Body of pancreas (tissue), 4 donors: ENCODE measurements around the gene ADGRE3. TPM values are rescaled to one million over a fixed set of nuclear protein-coding genes. Genes with fewer than 3 reads are reported as not detected.

Source experiments
- ATAC-seq: fragments of 150-250 bp; one replicate; pipeline ENCODE4 v1.9.1; 2016
- DNase-seq, 4 donors: peaks; one replicate each; pipeline ENCODE4 v3.0.0-alpha.2; 2019
- H3K27ac ChIP-seq, 4 donors: fragments of 200-600 bp; sonication (generic); 1 replicate in 3 of 4; 2 replicates in 1 of 4; pipeline versions ENCODE4 v1.5.1 to v1.6.1; 2016 to 2019; ENCODE audit warnings: mild to moderate bottlenecking in 1 of 4, mixed read lengths in 1 of 4, moderate library complexity in 1 of 4
- H3K27me3 ChIP-seq, 2 donors: fragments of 200-600 bp; sonication (generic); one replicate each; pipeline ENCODE4 v1.6.0; 2016; ENCODE audit warnings: mild to moderate bottlenecking in 1 of 2
- H3K36me3 ChIP-seq, 2 donors: fragments of 200-600 bp; sonication (generic); replicated peaks in 1 of 2; 2 replicates each; pipeline ENCODE4 v1.5.1; 2016; ENCODE audit warnings: low read depth in 2 of 2; ENCODE audit not compliant: insufficient read depth in 1 of 2
- H3K4me1 ChIP-seq: fragments of 200-600 bp; sonication (generic); one replicate; pipeline ENCODE4 v1.6.0; 2016
- H3K4me3 ChIP-seq, 2 donors: fragments of 200-600 bp; sonication (generic); 1 replicate in 1 of 2; 2 replicates in 1 of 2; pipeline ENCODE4 v1.5.1; 2016 to 2019
- H3K9me3 ChIP-seq, 3 donors: fragments of 200-600 bp; sonication (generic); 1 replicate in 2 of 3; 2 replicates in 1 of 3; pipeline ENCODE4 v1.5.1; 2016
- POLR2A ChIP-seq, 3 donors: fragments of 450-650 bp; IDR thresholded peaks; one replicate each; pipeline ENCODE4 v1.6.1; 2016; ENCODE audit warnings: antibody characterized with exemption in 3 of 3, mild to moderate bottlenecking in 2 of 3
- WGBS, 2 donors: methylation state at CpG; one replicate each; pipeline ENCODE4 v1.1.5; 2017; 5-methylcytosine and 5-hydroxymethylcytosine counted together
- intact Hi-C: fragments of 100-400 bp; cut with DNase I; formaldehyde crosslinking; loops from one replicate; pipeline ENCODE4 v1.15.1; 2023
- total RNA-seq, 2 donors: library from RNA; depleted of rRNA; stranded (reverse); fragments of >200 nt; gene quantifications; one replicate each; pipeline ENCODE4 v1.1.0, GENCODE V29; 2016
- TF ChIP-seq, protein P1 (sequence below), 7 experiments: fragments of 450-650 bp in 4 of 7; fragments of 200-600 bp in 3 of 7; sonication (generic) in 3 of 7; IDR thresholded peaks; one replicate each; pipeline ENCODE4 v1.5.1; 2016 to 2019; ENCODE audit warnings: antibody characterized with exemption in 7 of 7

The ADGRE3 gene, protein sequence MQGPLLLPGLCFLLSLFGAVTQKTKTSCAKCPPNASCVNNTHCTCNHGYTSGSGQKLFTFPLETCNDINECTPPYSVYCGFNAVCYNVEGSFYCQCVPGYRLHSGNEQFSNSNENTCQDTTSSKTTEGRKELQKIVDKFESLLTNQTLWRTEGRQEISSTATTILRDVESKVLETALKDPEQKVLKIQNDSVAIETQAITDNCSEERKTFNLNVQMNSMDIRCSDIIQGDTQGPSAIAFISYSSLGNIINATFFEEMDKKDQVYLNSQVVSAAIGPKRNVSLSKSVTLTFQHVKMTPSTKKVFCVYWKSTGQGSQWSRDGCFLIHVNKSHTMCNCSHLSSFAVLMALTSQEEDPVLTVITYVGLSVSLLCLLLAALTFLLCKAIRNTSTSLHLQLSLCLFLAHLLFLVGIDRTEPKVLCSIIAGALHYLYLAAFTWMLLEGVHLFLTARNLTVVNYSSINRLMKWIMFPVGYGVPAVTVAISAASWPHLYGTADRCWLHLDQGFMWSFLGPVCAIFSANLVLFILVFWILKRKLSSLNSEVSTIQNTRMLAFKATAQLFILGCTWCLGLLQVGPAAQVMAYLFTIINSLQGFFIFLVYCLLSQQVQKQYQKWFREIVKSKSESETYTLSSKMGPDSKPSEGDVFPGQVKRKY
- total RNA-seq, result not detected

DNA sequence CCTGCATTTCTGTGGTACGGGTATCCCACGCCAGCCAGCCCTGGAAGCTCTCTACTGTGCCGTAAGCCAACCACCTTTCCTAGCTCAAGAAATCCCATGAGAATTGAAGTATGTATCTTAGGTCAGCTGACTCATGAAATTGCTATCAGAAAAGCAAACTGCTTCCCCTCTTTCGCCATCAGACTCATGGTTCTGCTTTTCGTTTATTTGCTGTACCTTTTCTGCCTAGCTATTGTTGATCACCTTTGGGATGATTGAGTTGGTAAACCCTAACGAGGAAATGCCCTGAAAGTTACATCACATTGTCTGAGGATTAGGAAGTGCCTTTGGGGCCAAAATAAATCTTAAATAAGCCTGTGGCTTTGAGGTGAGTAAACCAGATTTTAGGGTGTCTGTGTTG, at the start of gene ADGRE3:
ADGRE3 (minus strand) TSS at position 81 of the 400 bp plus-strand sequence; CDS start at position 7, 74 bp downstream.
- 33 to 43% methylated on average over 6 of the region's 6 CpGs for WGBS, 2 donors
- Histone ChIP-seq H3K4me1 (no peaks in the 10 kb centered on the region), H3K9me3 (no peaks in the 10 kb centered on the region), H3K27ac (no peak within 1 kb of the TSS), H3K36me3 (no peaks in the 10 kb centered on the region), H3K4me3 (no peak within 1 kb of the TSS), H3K27me3 (no peaks in the 10 kb centered on the region)
- intact Hi-C loops, result no loop called here
- ATAC-seq, result no peak
- TF ChIP-seq, protein P1, sequence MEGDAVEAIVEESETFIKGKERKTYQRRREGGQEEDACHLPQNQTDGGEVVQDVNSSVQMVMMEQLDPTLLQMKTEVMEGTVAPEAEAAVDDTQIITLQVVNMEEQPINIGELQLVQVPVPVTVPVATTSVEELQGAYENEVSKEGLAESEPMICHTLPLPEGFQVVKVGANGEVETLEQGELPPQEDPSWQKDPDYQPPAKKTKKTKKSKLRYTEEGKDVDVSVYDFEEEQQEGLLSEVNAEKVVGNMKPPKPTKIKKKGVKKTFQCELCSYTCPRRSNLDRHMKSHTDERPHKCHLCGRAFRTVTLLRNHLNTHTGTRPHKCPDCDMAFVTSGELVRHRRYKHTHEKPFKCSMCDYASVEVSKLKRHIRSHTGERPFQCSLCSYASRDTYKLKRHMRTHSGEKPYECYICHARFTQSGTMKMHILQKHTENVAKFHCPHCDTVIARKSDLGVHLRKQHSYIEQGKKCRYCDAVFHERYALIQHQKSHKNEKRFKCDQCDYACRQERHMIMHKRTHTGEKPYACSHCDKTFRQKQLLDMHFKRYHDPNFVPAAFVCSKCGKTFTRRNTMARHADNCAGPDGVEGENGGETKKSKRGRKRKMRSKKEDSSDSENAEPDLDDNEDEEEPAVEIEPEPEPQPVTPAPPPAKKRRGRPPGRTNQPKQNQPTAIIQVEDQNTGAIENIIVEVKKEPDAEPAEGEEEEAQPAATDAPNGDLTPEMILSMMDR (IDR thresholded peaks at IDR 0.05), result no peak
- TF ChIP-seq POLR2A (IDR thresholded peaks at IDR 0.05), result no peak
- no peak for DNase-seq

DNA sequence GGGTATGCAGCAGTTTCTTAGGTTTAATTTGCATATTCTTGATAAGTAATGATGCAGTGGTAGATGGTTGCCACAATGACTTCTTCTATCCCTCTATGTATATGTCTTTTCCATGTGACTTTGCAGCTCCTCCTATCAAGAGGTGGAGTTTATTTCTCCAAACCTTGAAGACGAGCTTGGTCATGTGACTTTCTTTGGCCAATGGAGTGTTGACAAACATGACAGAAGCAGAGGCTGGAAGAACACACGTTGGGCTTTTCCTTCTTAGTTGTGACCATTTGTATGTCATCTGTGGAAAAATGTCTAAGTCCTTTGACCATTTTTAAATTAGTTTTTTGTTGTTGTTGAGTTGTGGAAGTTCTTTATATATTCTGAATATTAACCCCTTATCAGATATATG, 47.5 kb upstream of the ADGRE3 start:
- Histone ChIP-seq H3K4me1 (no peaks in the 10 kb centered on the region), H3K27ac (no peak overlapping the region), H3K9me3 (peaks cover 0 to 85% (median 7%) of the 10 kb centered on the region in 3 donors), H3K4me3 (no peak overlapping the region), H3K36me3 (peaks cover 18 to 20% of the 10 kb centered on the region in 2 donors), H3K27me3 (no peaks in the 10 kb centered on the region)
- DNase-seq (no peak), ATAC-seq (no peak)
- 88 to 89% methylated on average over 2 of the region's 2 CpGs for WGBS, 2 donors
- TF ChIP-seq POLR2A (IDR thresholded peaks at IDR 0.05), result no peak
- TF ChIP-seq, protein P1 (IDR thresholded peaks at IDR 0.05), result no peak
- intact Hi-C loops, result no loop called here

DNA sequence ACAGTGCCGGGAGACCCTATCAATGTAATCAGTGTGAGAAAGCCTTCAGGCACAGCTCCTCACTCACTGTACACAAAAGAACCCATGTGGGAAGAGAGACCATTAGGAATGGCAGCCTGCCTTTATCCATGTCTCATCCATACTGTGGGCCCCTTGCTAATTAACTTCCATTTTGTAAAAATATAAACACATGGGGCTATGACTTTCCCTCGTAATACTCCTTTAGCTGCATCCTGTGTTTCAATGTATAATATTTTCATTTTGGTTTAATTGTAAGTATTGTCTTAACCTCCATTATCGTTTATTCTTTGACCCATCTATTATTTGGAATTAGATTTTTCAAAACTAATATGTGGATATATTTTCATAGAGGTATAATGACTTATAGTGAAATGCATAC, 44.5 kb upstream of the ADGRE3 start:
- no peak overlapping the region for H3K4me3 ChIP-seq
- 97 to 99% methylated on average over 3 of the region's 3 CpGs for WGBS, 2 donors
- peaks cover 0 to 79% (median 7%) of the 10 kb centered on the region in 3 donors for H3K9me3 ChIP-seq
- no peak overlapping the region for H3K27ac ChIP-seq
- no peaks in the 10 kb centered on the region for H3K27me3 ChIP-seq
- intact Hi-C loops, result no loop called here
- H3K36me3 ChIP-seq, result peaks cover 36 to 41% of the 10 kb centered on the region in 2 donors
- no peak for TF ChIP-seq POLR2A (IDR thresholded peaks at IDR 0.05)
- TF ChIP-seq, protein P1 (IDR thresholded peaks at IDR 0.05), result no peak
- H3K4me1 ChIP-seq, result no peaks in the 10 kb centered on the region
- no peak for DNase-seq
- ATAC-seq, result no peak

DNA sequence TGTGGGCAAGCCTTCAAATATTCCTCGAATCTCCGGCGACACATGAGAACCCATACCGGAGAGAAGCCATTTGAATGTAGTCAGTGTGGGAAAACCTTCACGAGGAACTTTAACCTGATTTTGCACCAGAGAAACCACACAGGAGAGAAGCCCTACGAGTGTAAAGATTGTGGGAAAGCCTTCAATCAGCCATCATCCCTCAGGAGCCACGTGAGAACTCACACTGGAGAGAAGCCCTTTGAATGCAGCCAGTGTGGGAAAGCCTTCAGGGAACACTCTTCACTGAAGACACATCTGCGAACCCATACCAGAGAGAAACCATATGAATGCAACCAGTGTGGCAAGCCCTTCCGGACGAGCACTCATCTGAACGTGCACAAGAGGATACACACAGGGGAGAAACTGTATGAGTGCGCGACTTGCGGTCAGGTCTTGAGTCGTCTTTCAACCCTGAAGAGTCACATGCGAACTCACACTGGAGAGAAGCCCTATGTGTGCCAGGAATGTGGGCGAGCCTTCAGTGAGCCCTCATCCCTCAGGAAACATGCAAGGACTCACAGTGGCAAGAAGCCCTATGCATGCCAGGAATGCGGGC, 44.0 kb upstream of the ADGRE3 start:
- no peak overlapping the region for H3K4me3 ChIP-seq
- TF ChIP-seq, protein P1 (IDR thresholded peaks at IDR 0.05), result no peak
- TF ChIP-seq POLR2A (IDR thresholded peaks at IDR 0.05), result no peak
- H3K36me3 ChIP-seq, result peaks cover 36 to 41% of the 10 kb centered on the region in 2 donors

More for the DNA sequence above, 44.0 kb upstream of the ADGRE3 start:
- Histone ChIP-seq H3K9me3 (peaks cover 0 to 77% (median 7%) of the 10 kb centered on the region in 3 donors), H3K27me3 (no peaks in the 10 kb centered on the region), H3K27ac (no peak overlapping the region), H3K4me1 (no peaks in the 10 kb centered on the region)
- intact Hi-C loops, result no loop called here
- 93% methylated on average over 18 of the region's 18 CpGs for WGBS, 2 donors
- DNase-seq (no peak), ATAC-seq (no peak)
